Retinal pigment epithelial cell (primary cell): ENCODE data around the gene SF3B1.

Source experiments
- DNase-seq: peaks from one replicate; pipeline ENCODE4 v3.0.0-alpha.2; 2010; ENCODE audit warnings: low read depth
- H3K4me3 ChIP-seq: 2 replicates; pipeline ENCODE4 v1.5.1; 2011; ENCODE audit warnings: mild to moderate bottlenecking, low read length, control low read depth, moderate library complexity
- CTCF ChIP-seq: conservative IDR thresholded peaks from 2 replicates; pipeline ENCODE4 v1.5.1; 2011; ENCODE audit warnings: low read depth, low read length, control low read depth, inconsistent platforms

SF3B1 gene

GRCh38 chr2:197368412-197368811, 66.4 kb downstream of the SF3B1 start:
- H3K4me3 ChIP-seq = no peak overlapping the region
- no peak for DNase-seq
- TF ChIP-seq CTCF = no peak

- no peak for TF ChIP-seq CTCF
- H3K4me3 ChIP-seq = no peak overlapping the region
- DNase-seq = no peak
These were observed 70.8 kb downstream of the SF3B1 start for GRCh38 chr2:197363998-197364397.

- DNase-seq = no peak
- no peak overlapping the region for H3K4me3 ChIP-seq
- no peak for TF ChIP-seq CTCF
These were observed 74.1 kb downstream of the SF3B1 start for GRCh38 chr2:197360744-197361156.

GRCh38 chr2:197359859-197360258, 75.0 kb downstream of the SF3B1 start:
- DNase-seq = no peak
- H3K4me3 ChIP-seq = no peak overlapping the region
- no peak for TF ChIP-seq CTCF

GRCh38 chr2:197358931-197359330, 75.9 kb downstream of the SF3B1 start:
- no peak for DNase-seq
- H3K4me3 ChIP-seq = no peak overlapping the region
- no peak for TF ChIP-seq CTCF

- no peak for DNase-seq
- no peak overlapping the region for H3K4me3 ChIP-seq
- no peak for TF ChIP-seq CTCF
These were observed 76.8 kb downstream of the SF3B1 start for GRCh38 chr2:197357986-197358385.

- H3K4me3 ChIP-seq = no peak overlapping the region
- DNase-seq = no peak
- TF ChIP-seq CTCF = peak; percentile 51
These were observed 78.7 kb downstream of the SF3B1 start for GRCh38 chr2:197356136-197356535.
